Nephron (organoid): ENCODE results near the gene GPAM.
A peak's percentile ranks its signal among the peaks of the same experiment; 100 is the strongest.

Experiments
- H3K27ac Mint-ChIP-seq, 3 experiments: 2 replicates each; pipeline ENCODE4 v1.8.0; 2020; ENCODE audit warnings: mixed read lengths in 3 of 3, mild to moderate bottlenecking in 2 of 3, moderate library complexity in 1 of 3
- H3K27me3 Mint-ChIP-seq: 2 replicates; pipeline ENCODE4 v1.8.0; 2021; ENCODE audit warnings: low read depth, mild to moderate bottlenecking, moderate library complexity, mixed read lengths
- H3K36me3 Mint-ChIP-seq: 2 replicates; pipeline ENCODE4 v1.8.0; 2020; ENCODE audit warnings: low read depth, mixed read lengths
- H3K4me1 Mint-ChIP-seq: 2 replicates; pipeline ENCODE4 v1.8.0; 2020; ENCODE audit warnings: mixed read lengths
- H3K4me3 Mint-ChIP-seq, 3 experiments: 2 replicates each; pipeline ENCODE4 v1.8.0; 2020; ENCODE audit warnings: mild to moderate bottlenecking in 3 of 3, mixed read lengths in 3 of 3, moderate library complexity in 2 of 3
- H3K9me3 Mint-ChIP-seq: 2 replicates; pipeline ENCODE4 v1.8.0; 2020; ENCODE audit warnings: mixed read lengths
- TF ChIP-seq, protein P1 (sequence below), 3 experiments: fragments of 200-600 bp; sonication (generic); IDR thresholded peaks; one replicate each; pipeline ENCODE4 v1.5.0; 2021; ENCODE audit warnings: antibody characterized with exemption in 3 of 3; ENCODE audit not compliant: unreplicated experiment in 3 of 3

Gene GPAM

DNA sequence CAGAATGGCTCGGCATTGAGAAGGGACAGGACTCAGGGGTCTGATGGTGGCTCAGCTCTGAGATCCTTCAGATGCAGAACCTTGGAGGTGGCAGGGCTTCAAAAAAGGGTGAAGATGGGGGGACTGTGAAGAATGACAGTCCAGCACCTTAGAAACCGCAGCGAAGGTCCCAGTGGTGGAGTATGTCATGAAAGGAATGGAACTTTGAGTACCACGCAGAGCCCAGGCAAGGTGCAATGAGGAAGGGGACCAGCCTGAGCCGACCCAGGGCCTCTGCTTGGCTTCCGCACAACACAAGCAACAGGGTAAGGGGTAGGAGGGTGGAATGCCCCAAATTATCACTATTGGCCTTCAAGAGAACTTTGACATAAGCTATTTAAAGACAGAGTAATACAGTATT is 8.2 kb upstream of the GPAM start:
- H3K4me1 Mint-ChIP-seq: no peaks in the 10 kb centered on the region
- peaks cover 7% of the 10 kb centered on the region for H3K27me3 Mint-ChIP-seq
- no peak overlapping the region for H3K4me3 Mint-ChIP-seq
- H3K36me3 Mint-ChIP-seq: no peaks in the 10 kb centered on the region
- peaks cover 13% of the 10 kb centered on the region for H3K9me3 Mint-ChIP-seq
- TF ChIP-seq, protein P1, sequence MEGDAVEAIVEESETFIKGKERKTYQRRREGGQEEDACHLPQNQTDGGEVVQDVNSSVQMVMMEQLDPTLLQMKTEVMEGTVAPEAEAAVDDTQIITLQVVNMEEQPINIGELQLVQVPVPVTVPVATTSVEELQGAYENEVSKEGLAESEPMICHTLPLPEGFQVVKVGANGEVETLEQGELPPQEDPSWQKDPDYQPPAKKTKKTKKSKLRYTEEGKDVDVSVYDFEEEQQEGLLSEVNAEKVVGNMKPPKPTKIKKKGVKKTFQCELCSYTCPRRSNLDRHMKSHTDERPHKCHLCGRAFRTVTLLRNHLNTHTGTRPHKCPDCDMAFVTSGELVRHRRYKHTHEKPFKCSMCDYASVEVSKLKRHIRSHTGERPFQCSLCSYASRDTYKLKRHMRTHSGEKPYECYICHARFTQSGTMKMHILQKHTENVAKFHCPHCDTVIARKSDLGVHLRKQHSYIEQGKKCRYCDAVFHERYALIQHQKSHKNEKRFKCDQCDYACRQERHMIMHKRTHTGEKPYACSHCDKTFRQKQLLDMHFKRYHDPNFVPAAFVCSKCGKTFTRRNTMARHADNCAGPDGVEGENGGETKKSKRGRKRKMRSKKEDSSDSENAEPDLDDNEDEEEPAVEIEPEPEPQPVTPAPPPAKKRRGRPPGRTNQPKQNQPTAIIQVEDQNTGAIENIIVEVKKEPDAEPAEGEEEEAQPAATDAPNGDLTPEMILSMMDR (IDR thresholded peaks at IDR 0.05; ENCODE audit: unreplicated experiment in 3 of 3): no peak
- peak overlapping the region; percentile 77 to 96 (median 94) for H3K27ac Mint-ChIP-seq

GRCh38 chr10:112191041-112191590 is 7.6 kb upstream of the GPAM start:
- H3K4me1 Mint-ChIP-seq: no peaks in the 10 kb centered on the region
- TF ChIP-seq, protein P1 (IDR thresholded peaks at IDR 0.05; ENCODE audit: unreplicated experiment in 3 of 3): no peak
- no peaks in the 10 kb centered on the region for H3K36me3 Mint-ChIP-seq
- peak overlapping the region; percentile 77 to 96 (median 94) for H3K27ac Mint-ChIP-seq
- no peak overlapping the region for H3K4me3 Mint-ChIP-seq
- peaks cover 7% of the 10 kb centered on the region for H3K27me3 Mint-ChIP-seq
- peaks cover 16% of the 10 kb centered on the region for H3K9me3 Mint-ChIP-seq

- Mint-ChIP-seq H3K4me3 (no peak overlapping the region), H3K27ac (no peak overlapping the region), H3K36me3 (peaks cover 4% of the 10 kb centered on the region), H3K4me1 (no peaks in the 10 kb centered on the region), H3K9me3 (peaks cover 27% of the 10 kb centered on the region), H3K27me3 (peaks cover 7% of the 10 kb centered on the region)
- TF ChIP-seq, protein P1 (IDR thresholded peaks at IDR 0.05; ENCODE audit: unreplicated experiment in 3 of 3): no peak
Observed at GRCh38 chr10:112189465-112189864, 5.9 kb upstream of the GPAM start.

DNA sequence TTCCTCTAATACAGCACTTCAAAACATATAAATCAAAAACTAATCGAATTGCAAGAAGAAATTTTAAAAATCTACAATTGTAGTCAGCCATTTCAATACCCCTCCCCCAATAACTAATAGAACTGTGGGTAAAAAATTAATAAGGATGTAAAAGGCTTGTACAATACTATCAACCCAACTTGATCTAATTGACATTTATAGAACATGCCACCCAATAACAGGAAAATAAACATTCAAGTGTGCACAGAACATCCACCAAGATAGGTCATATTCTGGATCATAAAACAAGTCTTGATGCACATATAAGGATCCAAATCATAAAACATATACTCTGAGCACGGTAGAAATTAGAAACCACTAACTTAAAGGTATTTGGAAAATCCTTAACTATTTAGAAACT is 4.0 kb upstream of the GPAM start:
- H3K27ac Mint-ChIP-seq: no peak overlapping the region
- peaks cover 4% of the 10 kb centered on the region for H3K36me3 Mint-ChIP-seq
- H3K27me3 Mint-ChIP-seq: peaks cover 7% of the 10 kb centered on the region
- peaks cover 14% of the 10 kb centered on the region for H3K4me1 Mint-ChIP-seq
- H3K4me3 Mint-ChIP-seq: no peak overlapping the region
- peaks cover 28% of the 10 kb centered on the region for H3K9me3 Mint-ChIP-seq
- TF ChIP-seq, protein P1 (IDR thresholded peaks at IDR 0.05; ENCODE audit: unreplicated experiment in 3 of 3): no peak

GRCh38 chr10:112185959-112186358 is 2.4 kb upstream of the GPAM start:
- H3K4me1 Mint-ChIP-seq: peaks cover 19% of the 10 kb centered on the region
- peaks cover 6% of the 10 kb centered on the region for H3K27me3 Mint-ChIP-seq
- H3K4me3 Mint-ChIP-seq: no peak overlapping the region
- peaks cover 28% of the 10 kb centered on the region for H3K9me3 Mint-ChIP-seq
- TF ChIP-seq, protein P1 (IDR thresholded peaks at IDR 0.05; ENCODE audit: unreplicated experiment in 3 of 3): no peak
- H3K27ac Mint-ChIP-seq: no peak overlapping the region
- peaks cover 4% of the 10 kb centered on the region for H3K36me3 Mint-ChIP-seq

GRCh38 chr10:112184379-112184778 is 814 bp upstream of the GPAM start:
- H3K9me3 Mint-ChIP-seq: peaks cover 28% of the 10 kb centered on the region
- peak overlapping the region; percentile 59 to 87 (median 67) for H3K4me3 Mint-ChIP-seq
- no peaks in the 10 kb centered on the region for H3K27me3 Mint-ChIP-seq
- H3K4me1 Mint-ChIP-seq: peaks cover 19% of the 10 kb centered on the region
- H3K27ac Mint-ChIP-seq: peak overlapping the region; percentile 56 to 99 (median 98)
- TF ChIP-seq, protein P1 (IDR thresholded peaks at IDR 0.05; ENCODE audit: unreplicated experiment in 3 of 3): no peak
- peaks cover 8% of the 10 kb centered on the region for H3K36me3 Mint-ChIP-seq
